Measurements from ENCODE around the gene ENDOV. TPM values are rescaled to one million over a fixed set of nuclear protein-coding genes. Genes with fewer than 3 reads are reported as not detected.

The ENDOV gene
- total RNA-seq, 4 donors from 2014 or later = 9.1 to 14.7 (median 13.0) TPM

DNA sequence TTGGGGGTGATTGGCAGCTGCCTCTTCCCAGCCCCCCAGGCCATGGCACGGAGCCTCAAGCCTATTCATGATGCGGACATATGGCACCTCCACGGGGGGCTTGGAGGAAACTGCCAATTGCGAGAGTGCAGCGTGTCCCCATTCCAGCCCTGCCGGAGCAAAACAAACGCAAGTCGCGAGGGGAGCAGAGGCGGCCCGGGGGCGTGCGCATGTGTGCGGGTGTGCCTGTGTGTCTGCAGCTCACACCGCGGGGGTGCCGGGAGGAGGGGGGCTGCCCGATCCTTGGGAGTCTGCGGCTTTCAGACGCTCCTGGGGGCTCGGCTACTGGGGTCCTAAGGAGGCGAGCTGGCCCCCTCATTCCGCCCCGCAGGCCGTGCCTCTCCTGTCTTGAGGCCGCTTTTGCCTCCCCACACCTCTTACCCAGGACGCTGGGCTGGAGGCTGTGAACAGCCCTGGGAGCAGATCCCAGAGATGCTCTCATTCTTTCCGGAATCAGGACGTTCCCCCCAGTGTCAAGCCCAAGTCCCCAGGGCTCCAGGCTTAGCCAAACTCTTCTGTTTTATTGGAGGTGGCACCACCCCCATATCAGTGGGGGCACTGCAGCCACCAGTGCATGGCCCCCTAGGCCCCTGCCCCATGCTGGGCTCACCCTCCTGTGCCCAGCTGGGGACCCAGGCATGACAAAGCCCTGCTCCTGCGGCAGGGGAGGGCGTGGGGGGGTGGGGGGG, 29.1 kb downstream of the ENDOV start:
- TF ChIP-seq POLR2A (IDR thresholded peaks at IDR 0.05; ENCODE audit: low read depth) (no peak), EP300 (IDR thresholded peaks at IDR 0.05) (no peak), POLR2AphosphoS5 (IDR thresholded peaks at IDR 0.05) (no peak)
- TF ChIP-seq, protein P1, sequence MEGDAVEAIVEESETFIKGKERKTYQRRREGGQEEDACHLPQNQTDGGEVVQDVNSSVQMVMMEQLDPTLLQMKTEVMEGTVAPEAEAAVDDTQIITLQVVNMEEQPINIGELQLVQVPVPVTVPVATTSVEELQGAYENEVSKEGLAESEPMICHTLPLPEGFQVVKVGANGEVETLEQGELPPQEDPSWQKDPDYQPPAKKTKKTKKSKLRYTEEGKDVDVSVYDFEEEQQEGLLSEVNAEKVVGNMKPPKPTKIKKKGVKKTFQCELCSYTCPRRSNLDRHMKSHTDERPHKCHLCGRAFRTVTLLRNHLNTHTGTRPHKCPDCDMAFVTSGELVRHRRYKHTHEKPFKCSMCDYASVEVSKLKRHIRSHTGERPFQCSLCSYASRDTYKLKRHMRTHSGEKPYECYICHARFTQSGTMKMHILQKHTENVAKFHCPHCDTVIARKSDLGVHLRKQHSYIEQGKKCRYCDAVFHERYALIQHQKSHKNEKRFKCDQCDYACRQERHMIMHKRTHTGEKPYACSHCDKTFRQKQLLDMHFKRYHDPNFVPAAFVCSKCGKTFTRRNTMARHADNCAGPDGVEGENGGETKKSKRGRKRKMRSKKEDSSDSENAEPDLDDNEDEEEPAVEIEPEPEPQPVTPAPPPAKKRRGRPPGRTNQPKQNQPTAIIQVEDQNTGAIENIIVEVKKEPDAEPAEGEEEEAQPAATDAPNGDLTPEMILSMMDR (IDR thresholded peaks at IDR 0.05) = no peak
- Histone ChIP-seq H3K4me3 (no peak overlapping the region), H3K9me3 (no peaks in the 10 kb centered on the region), H3K27me3 (no peaks in the 10 kb centered on the region), H3K36me3 (peaks cover 0 to 4% (median 0%) of the 10 kb centered on the region in 4 donors), H3K4me1 (peaks cover 0 to 5% (median under 1%) of the 10 kb centered on the region in 4 donors), H3K27ac (replicated peaks in 1 of 4) (no peak overlapping the region)
- intact Hi-C loops (cut with DNase I) = no loop called here
- WGBS = 50% methylated on average over 4 of the region's 31 CpGs
- no peak for DNase-seq (ENCODE audit: extremely low spot score)

GRCh38 chr17:80444644-80444979, 29.6 kb downstream of the ENDOV start:
- no peak overlapping the region for H3K4me3 ChIP-seq
- TF ChIP-seq, protein P1 (IDR thresholded peaks at IDR 0.05) = no peak
- no peak for DNase-seq (ENCODE audit: extremely low spot score)
- no peaks in the 10 kb centered on the region for H3K27me3 ChIP-seq
- H3K36me3 ChIP-seq = peaks cover 0 to 4% (median 0%) of the 10 kb centered on the region in 4 donors
- intact Hi-C loops (cut with DNase I) = no loop called here
- no peaks in the 10 kb centered on the region for H3K9me3 ChIP-seq
- peaks cover 0 to 10% (median 3%) of the 10 kb centered on the region in 4 donors for H3K4me1 ChIP-seq
- no peak overlapping the region for H3K27ac ChIP-seq (replicated peaks in 1 of 4)
- 80% methylated on average over 1 of the region's 6 CpGs for whole genome bisulfite sequencing

- WGBS = 48% methylated on average over 4 of the region's 26 CpGs
- H3K4me1 ChIP-seq = peaks cover 4 to 15% (median 8%) of the 10 kb centered on the region in 4 donors
- no peak overlapping the region for H3K4me3 ChIP-seq
Measured at GRCh38 chr17:80445007-80445725, 30.2 kb downstream of the ENDOV start.

GRCh38 chr17:80445726-80446110, 30.8 kb downstream of the ENDOV start:
- no peaks in the 10 kb centered on the region for H3K27me3 ChIP-seq
- TF ChIP-seq POLR2AphosphoS5 (IDR thresholded peaks at IDR 0.05) (no peak), POLR2A (IDR thresholded peaks at IDR 0.05; ENCODE audit: low read depth) (no peak), EP300 (IDR thresholded peaks at IDR 0.05) (no peak)
- TF ChIP-seq, protein P1 (IDR thresholded peaks at IDR 0.05) = no peak
- H3K4me1 ChIP-seq = peaks cover 5 to 21% (median 14%) of the 10 kb centered on the region in 4 donors
- intact Hi-C loops (cut with DNase I) = no loop called here
- no peak overlapping the region for H3K27ac ChIP-seq (replicated peaks in 1 of 4)
- DNase-seq (ENCODE audit: extremely low spot score) = no peak
- WGBS = 85% methylated on average over 4 of the region's 10 CpGs
- peaks cover 0 to 4% (median 0%) of the 10 kb centered on the region in 4 donors for H3K36me3 ChIP-seq
- no peak overlapping the region for H3K4me3 ChIP-seq
- no peaks in the 10 kb centered on the region for H3K9me3 ChIP-seq

More at GRCh38 chr17:80445007-80445725, 30.2 kb downstream of the ENDOV start:
- DNase-seq (ENCODE audit: extremely low spot score) = no peak
- H3K27me3 ChIP-seq = no peaks in the 10 kb centered on the region
- intact Hi-C loops (cut with DNase I) = no loop called here
- no peak for TF ChIP-seq POLR2AphosphoS5 (IDR thresholded peaks at IDR 0.05)
- TF ChIP-seq, protein P1 (IDR thresholded peaks at IDR 0.05) = no peak
- no peak for TF ChIP-seq POLR2A (IDR thresholded peaks at IDR 0.05; ENCODE audit: low read depth)
- TF ChIP-seq EP300 (IDR thresholded peaks at IDR 0.05) = no peak
- H3K9me3 ChIP-seq = no peaks in the 10 kb centered on the region
- H3K36me3 ChIP-seq = peaks cover 0 to 4% (median 0%) of the 10 kb centered on the region in 4 donors
- no peak overlapping the region for H3K27ac ChIP-seq (replicated peaks in 1 of 4)
